NCI-H146 treated with DMSO at 0.1 percent for 48 hours (cell line): Measurements from ENCODE around the gene TAS2R3.

Source experiments
- DNase-seq: peaks from one replicate; lab custom pipeline; 2025; ENCODE audit not compliant: unreplicated experiment; lab: John Stamatoyannopoulos, UW

TAS2R3 gene

DNA sequence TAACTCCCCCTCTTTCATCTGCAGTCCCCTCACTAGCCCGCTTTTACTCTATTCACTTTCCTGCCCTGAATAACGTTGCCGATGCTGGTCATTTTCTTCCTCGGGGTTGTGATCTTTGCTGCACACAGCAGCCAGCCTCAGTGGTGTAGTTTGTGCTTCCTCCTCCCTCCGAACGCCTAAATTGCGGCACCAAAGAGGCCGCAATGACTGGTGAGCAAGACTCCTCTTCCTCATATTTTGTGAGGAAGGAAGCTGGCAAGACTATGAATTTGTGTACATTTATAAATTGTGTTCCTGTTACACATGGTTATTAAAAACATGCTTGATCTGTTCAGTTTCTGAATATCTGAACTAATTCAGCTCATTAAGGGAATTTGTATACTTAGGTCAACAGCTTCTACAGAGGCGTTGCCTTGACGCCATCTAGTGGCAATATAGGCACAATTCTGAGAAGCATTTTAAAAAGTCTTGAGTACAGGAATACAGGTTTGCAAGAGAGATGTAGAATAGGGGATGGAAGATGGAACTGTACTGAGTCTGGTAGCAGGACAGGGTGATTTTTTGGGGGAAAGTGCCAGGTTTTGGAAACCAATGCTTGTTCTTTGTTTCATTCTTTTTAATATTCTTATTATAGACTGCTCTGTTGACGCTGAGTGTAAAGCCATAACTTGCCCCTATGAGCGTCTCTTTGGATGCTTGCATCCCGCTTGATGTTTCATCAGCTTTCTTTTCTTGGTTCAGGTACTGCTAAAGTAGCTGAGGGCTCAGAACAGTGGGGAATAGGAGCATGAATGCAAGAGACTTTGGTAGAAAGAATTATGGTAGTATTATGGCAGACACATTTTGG lies 22.0 kb downstream of the TAS2R3 start:
- peak; percentile 14 for DNase-seq

DNA sequence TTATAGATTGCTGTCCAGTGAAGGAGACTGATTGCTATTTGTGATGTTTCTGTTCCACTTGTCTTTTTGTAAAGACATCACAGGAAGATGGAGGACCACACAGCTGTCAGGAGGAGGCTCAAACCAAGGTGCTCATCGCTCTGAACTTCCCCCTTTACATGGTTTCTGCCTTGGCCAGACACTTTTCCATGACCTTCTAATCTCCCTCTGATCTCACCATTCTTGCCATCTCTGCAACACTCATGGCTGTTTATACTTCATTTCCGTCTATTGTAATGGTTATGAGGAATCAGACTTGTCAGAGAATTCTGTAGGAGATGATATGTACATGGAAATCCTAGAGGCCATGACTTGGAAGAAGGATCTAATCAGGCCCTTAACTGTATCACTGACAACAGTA lies 24.4 kb downstream of the TAS2R3 start:
- no peak for DNase-seq

- DNase-seq = no peak
These were observed 26.0 kb downstream of the TAS2R3 start, which contains the start of gene TAS2R5 for GRCh38 chr7:141789917-141790316. TAS2R5 (plus strand) TSS chr7:141790217; CDS start chr7:141790362, 145 bp downstream.

GRCh38 chr7:141792526-141792925 lies 28.6 kb downstream of the TAS2R3 start:
- no peak for DNase-seq
